GM23338 (cell line): ENCODE data around the gene RPP21. TPM values are rescaled to one million over a fixed set of nuclear protein-coding genes. Genes with fewer than 3 reads are reported as not detected.
A peak's percentile ranks its signal among the peaks of the same experiment; 100 is the strongest.

Experiments used
- ATAC-seq: fragments of 200-7000 bp; cut with Tn5 transposase; 3 replicates; pipeline ENCODE4 v1.9.1; 2020
- DNase-seq: peaks from one replicate; pipeline ENCODE4 v3.0.0-alpha.2; 2015; ENCODE audit warnings: low spot score
- H2AFZ ChIP-seq: fragments of 200-600 bp; sonication (generic); 2 replicates; pipeline ENCODE4 v1.8.0; 2016; ENCODE audit warnings: antibody characterized with exemption, mild to moderate bottlenecking, moderate library complexity
- H3F3A ChIP-seq: fragments of 200-600 bp; sonication (generic); replicated peaks from 2 replicates; pipeline ENCODE4 v1.8.0; 2017; ENCODE audit warnings: antibody characterized with exemption, mixed run types, low read depth
- H3K27ac ChIP-seq: fragments of 200-600 bp; sonication (generic); 2 replicates; pipeline ENCODE4 v1.6.1; 2016; ENCODE audit warnings: low read depth
- H3K27me3 ChIP-seq: fragments of 200-600 bp; sonication (generic); 2 replicates; pipeline ENCODE4 v1.8.0; 2016; ENCODE audit warnings: mild to moderate bottlenecking, mixed run types, moderate library complexity; ENCODE audit not compliant: insufficient read depth
- H3K36me3 ChIP-seq: fragments of 200-600 bp; sonication (generic); 2 replicates; pipeline ENCODE4 v1.8.0; 2016; ENCODE audit warnings: mild to moderate bottlenecking; ENCODE audit not compliant: insufficient read depth
- H3K4me1 ChIP-seq: fragments of 200-600 bp; sonication (generic); 2 replicates; pipeline ENCODE4 v1.8.0; 2016; ENCODE audit warnings: mild to moderate bottlenecking, moderate library complexity; ENCODE audit not compliant: insufficient read depth
- H3K4me2 ChIP-seq: fragments of 200-600 bp; sonication (generic); 2 replicates; pipeline ENCODE4 v1.7.1; 2017; ENCODE audit warnings: mixed run types
- H3K4me3 ChIP-seq: fragments of 200-600 bp; sonication (generic); 2 replicates; pipeline ENCODE4 v1.6.1; 2016; ENCODE audit warnings: mixed run types
- H3K79me2 ChIP-seq: fragments of 200-600 bp; sonication (generic); replicated peaks from 2 replicates; pipeline ENCODE4 v1.8.0; 2017; ENCODE audit warnings: mild to moderate bottlenecking; ENCODE audit not compliant: insufficient read depth
- H3K9me2 ChIP-seq: fragments of 200-600 bp; sonication (generic); 2 replicates; pipeline ENCODE4 v1.8.0; 2017; ENCODE audit not compliant: insufficient read depth
- H4K20me1 ChIP-seq: fragments of 200-600 bp; sonication (generic); replicated peaks from 2 replicates; pipeline ENCODE4 v1.8.0; 2017; ENCODE audit warnings: mild to moderate bottlenecking; ENCODE audit not compliant: insufficient read depth
- H3K27ac Mint-ChIP-seq: 2 replicates; pipeline ENCODE4 v1.8.0; 2020; ENCODE audit warnings: inconsistent platforms, mild to moderate bottlenecking, moderate library complexity, mixed read lengths
- H3K27me3 Mint-ChIP-seq: 3 replicates; pipeline ENCODE4 v1.8.0; 2022; ENCODE audit warnings: low read depth, mild to moderate bottlenecking, moderate library complexity, mixed read lengths, inconsistent platforms; ENCODE audit not compliant: insufficient read depth, poor library complexity
- H3K36me3 Mint-ChIP-seq: 3 replicates; pipeline ENCODE4 v1.8.0; 2021; ENCODE audit warnings: low read depth, mild to moderate bottlenecking, inconsistent platforms, moderate library complexity, mixed read lengths
- H3K4me1 Mint-ChIP-seq: 3 replicates; pipeline ENCODE4 v1.8.0; 2020; ENCODE audit warnings: mild to moderate bottlenecking, inconsistent platforms, mixed read lengths
- H3K4me3 Mint-ChIP-seq: 3 replicates; pipeline ENCODE4 v1.8.0; 2021; ENCODE audit warnings: moderate library complexity, mild to moderate bottlenecking, inconsistent platforms, mixed read lengths
- H3K9me3 Mint-ChIP-seq: 3 replicates; pipeline ENCODE4 v1.8.0; 2020; ENCODE audit warnings: moderate library complexity, mild to moderate bottlenecking, inconsistent platforms, mixed read lengths
- EZH2 ChIP-seq: fragments of 200-600 bp; sonication (generic); IDR thresholded peaks from one replicate; pipeline ENCODE4 v1.8.0; 2017; ENCODE audit warnings: antibody characterized with exemption, mild to moderate bottlenecking, low read depth; ENCODE audit not compliant: unreplicated experiment
- EZH2phosphoT487 ChIP-seq: fragments of 200-600 bp; sonication (generic); IDR thresholded peaks from one replicate; pipeline ENCODE4 v1.8.1; 2018; ENCODE audit warnings: antibody characterized with exemption; ENCODE audit not compliant: unreplicated experiment
- JUNB ChIP-seq: IDR thresholded peaks from one replicate; pipeline ENCODE4 v1.6.1; 2016; ENCODE audit warnings: antibody characterized with exemption; ENCODE audit not compliant: unreplicated experiment
- NANOG ChIP-seq: IDR thresholded peaks from 2 replicates; pipeline ENCODE4 v1.6.1; 2016; ENCODE audit warnings: antibody characterized with exemption, borderline replicate concordance
- STAT1 ChIP-seq: IDR thresholded peaks from one replicate; pipeline ENCODE4 v1.6.1; 2016; ENCODE audit warnings: antibody characterized with exemption; ENCODE audit not compliant: unreplicated experiment
- ZNF114 ChIP-seq: fragments of 250-450 bp; sonication (Bioruptor Pico); IDR thresholded peaks from 2 replicates; pipeline ENCODE4 v1.5.0; 2020; ENCODE audit warnings: mild to moderate bottlenecking, moderate library complexity
- ZNF331 ChIP-seq: fragments of 250-450 bp; sonication (Bioruptor Pico); IDR thresholded peaks from 2 replicates; pipeline ENCODE4 v1.5.0; 2020; ENCODE audit warnings: low read depth, mild to moderate bottlenecking, moderate library complexity
- polyA plus RNA-seq: library from polyadenylated mRNA; unstranded; fragments of >200 nt; fragmentation: Nextera tagmentation; extraction: Ambion mirVana; gene quantifications from 2 replicates; pipeline ENCODE4 v1.2.1, GENCODE V29; 2016
- total RNA-seq: library from RNA; depleted of rRNA; stranded (reverse); fragments of >200 nt; shearing (Covaris generic); gene quantifications from 2 replicates; pipeline ENCODE4 v1.2.3, GENCODE V29; 2014
- TF ChIP-seq, protein P1 (sequence below), 2 experiments: fragments of 200-600 bp in 1 of 2; sonication (generic) in 1 of 2; conservative IDR thresholded peaks; 2 replicates each; pipeline versions ENCODE4 v1.5.1 to v1.6.1; 2016 to 2017; ENCODE audit warnings: antibody characterized with exemption in 2 of 2, low read depth in 2 of 2, mild to moderate bottlenecking in 2 of 2, moderate library complexity in 1 of 2
- TF ChIP-seq, protein P2 (sequence below): IDR thresholded peaks from one replicate; pipeline ENCODE4 v1.6.1; 2018; ENCODE audit warnings: antibody characterized with exemption; ENCODE audit not compliant: unreplicated experiment
- TF ChIP-seq, protein P3 (sequence below): IDR thresholded peaks from 2 replicates; pipeline ENCODE4 v1.6.1; 2016; ENCODE audit warnings: antibody characterized with exemption

The RPP21 gene
- total and polyA plus RNA-seq, 2 experiments from 2014 or later = 63.7 to 161 TPM

DNA sequence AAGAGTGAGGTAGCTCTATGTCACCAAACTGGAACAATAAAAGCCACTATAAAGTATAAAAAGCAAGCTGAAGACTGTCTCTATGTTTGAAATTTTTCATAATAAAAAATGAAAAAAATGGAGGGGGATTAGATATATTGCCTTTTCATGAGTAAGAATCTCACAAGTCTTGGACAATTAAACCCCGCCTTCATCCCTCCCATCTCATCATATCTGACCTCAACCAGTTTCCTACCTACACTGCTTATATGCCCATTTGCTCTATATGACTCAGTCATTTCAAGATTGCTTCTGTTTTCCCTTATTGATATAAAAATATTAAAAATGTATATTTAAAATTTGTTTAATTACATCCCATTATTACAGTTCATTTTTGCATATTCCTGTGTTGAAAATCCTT is 21.1 kb upstream of the RPP21 start:
- Histone ChIP-seq H3K27ac (peak overlapping the region; percentile 96), H4K20me1 (peaks cover 5% of the 10 kb centered on the region)
- peaks cover 62% of the 10 kb centered on the region for H3K4me1 Mint-ChIP-seq

DNA sequence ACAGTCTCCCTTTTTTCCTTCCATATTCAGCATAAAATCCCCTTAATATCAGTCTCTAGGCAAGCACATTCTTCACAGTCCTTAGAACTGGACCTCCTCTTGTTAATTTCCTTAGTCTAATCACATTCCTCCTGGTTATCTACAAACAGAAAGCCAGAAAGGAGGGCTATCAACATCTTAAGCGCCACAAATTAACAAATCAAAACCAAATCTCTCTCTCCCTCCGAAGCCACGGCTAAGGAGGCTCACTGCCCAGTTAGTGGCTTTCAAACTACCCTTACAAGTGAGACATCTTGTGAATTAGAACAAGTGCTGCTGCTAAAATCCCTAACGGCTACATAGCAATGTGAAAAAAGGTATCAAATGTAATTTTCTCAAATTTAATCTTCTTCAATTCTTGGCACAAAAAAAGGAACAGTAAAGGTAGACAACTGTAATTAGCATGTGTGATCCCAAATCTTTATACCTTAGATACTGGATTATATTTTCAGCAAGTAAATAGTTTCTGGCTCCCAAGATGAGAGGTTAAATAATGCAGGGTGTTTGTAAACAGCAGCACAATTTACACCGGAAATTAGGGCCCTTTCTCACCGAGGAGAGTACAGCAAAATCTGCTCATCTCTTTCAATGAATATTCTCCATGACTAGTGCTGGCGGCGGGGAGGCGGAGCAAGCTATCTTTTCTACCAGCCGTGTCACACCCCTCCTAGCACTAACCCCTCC is 19.6 kb upstream of the RPP21 start:
- Histone ChIP-seq H3K79me2 (peaks cover 70% of the 10 kb centered on the region), H3K27ac (peak overlapping the region; percentile 98), H3K27me3 (no peaks in the 10 kb centered on the region), H3K36me3 (peaks cover 10% of the 10 kb centered on the region), H3K4me3 (peak overlapping the region; percentile 61), H3K4me1 (peaks cover 40% of the 10 kb centered on the region), H3K4me2 (peak overlapping the region; percentile 77), H4K20me1 (no peaks in the 10 kb centered on the region; the same call in none of the 2 replicates), H3F3A (no peaks in the 10 kb centered on the region), H3K9me2 (no peaks in the 10 kb centered on the region), H2AFZ (no peak overlapping the region)
- Mint-ChIP-seq H3K4me3 (peak overlapping the region; percentile 90), H3K4me1 (peaks cover 52% of the 10 kb centered on the region), H3K27me3 (peaks cover 15% of the 10 kb centered on the region), H3K36me3 (peaks cover 26% of the 10 kb centered on the region), H3K9me3 (no peaks in the 10 kb centered on the region), H3K27ac (peak overlapping the region; percentile 99)
- TF ChIP-seq, protein P1, sequence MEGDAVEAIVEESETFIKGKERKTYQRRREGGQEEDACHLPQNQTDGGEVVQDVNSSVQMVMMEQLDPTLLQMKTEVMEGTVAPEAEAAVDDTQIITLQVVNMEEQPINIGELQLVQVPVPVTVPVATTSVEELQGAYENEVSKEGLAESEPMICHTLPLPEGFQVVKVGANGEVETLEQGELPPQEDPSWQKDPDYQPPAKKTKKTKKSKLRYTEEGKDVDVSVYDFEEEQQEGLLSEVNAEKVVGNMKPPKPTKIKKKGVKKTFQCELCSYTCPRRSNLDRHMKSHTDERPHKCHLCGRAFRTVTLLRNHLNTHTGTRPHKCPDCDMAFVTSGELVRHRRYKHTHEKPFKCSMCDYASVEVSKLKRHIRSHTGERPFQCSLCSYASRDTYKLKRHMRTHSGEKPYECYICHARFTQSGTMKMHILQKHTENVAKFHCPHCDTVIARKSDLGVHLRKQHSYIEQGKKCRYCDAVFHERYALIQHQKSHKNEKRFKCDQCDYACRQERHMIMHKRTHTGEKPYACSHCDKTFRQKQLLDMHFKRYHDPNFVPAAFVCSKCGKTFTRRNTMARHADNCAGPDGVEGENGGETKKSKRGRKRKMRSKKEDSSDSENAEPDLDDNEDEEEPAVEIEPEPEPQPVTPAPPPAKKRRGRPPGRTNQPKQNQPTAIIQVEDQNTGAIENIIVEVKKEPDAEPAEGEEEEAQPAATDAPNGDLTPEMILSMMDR (conservative IDR thresholded peaks at IDR 0.05; ENCODE audit: low read depth in 2 of 2) = no peak
- TF ChIP-seq EZH2 = no peak
- TF ChIP-seq JUNB = no peak
- TF ChIP-seq, protein P2, sequence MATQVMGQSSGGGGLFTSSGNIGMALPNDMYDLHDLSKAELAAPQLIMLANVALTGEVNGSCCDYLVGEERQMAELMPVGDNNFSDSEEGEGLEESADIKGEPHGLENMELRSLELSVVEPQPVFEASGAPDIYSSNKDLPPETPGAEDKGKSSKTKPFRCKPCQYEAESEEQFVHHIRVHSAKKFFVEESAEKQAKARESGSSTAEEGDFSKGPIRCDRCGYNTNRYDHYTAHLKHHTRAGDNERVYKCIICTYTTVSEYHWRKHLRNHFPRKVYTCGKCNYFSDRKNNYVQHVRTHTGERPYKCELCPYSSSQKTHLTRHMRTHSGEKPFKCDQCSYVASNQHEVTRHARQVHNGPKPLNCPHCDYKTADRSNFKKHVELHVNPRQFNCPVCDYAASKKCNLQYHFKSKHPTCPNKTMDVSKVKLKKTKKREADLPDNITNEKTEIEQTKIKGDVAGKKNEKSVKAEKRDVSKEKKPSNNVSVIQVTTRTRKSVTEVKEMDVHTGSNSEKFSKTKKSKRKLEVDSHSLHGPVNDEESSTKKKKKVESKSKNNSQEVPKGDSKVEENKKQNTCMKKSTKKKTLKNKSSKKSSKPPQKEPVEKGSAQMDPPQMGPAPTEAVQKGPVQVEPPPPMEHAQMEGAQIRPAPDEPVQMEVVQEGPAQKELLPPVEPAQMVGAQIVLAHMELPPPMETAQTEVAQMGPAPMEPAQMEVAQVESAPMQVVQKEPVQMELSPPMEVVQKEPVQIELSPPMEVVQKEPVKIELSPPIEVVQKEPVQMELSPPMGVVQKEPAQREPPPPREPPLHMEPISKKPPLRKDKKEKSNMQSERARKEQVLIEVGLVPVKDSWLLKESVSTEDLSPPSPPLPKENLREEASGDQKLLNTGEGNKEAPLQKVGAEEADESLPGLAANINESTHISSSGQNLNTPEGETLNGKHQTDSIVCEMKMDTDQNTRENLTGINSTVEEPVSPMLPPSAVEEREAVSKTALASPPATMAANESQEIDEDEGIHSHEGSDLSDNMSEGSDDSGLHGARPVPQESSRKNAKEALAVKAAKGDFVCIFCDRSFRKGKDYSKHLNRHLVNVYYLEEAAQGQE = no peak
- no peak for TF ChIP-seq EZH2phosphoT487
- TF ChIP-seq ZNF331 (CRISPR knock-in tag) = no peak
- TF ChIP-seq STAT1 = no peak
- TF ChIP-seq, protein P3, sequence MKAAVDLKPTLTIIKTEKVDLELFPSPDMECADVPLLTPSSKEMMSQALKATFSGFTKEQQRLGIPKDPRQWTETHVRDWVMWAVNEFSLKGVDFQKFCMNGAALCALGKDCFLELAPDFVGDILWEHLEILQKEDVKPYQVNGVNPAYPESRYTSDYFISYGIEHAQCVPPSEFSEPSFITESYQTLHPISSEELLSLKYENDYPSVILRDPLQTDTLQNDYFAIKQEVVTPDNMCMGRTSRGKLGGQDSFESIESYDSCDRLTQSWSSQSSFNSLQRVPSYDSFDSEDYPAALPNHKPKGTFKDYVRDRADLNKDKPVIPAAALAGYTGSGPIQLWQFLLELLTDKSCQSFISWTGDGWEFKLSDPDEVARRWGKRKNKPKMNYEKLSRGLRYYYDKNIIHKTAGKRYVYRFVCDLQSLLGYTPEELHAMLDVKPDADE = no peak
- no peak for TF ChIP-seq NANOG
- TF ChIP-seq ZNF114 = no peak
- DNase-seq (peak; percentile 95), ATAC-seq (no peak)

More for the DNA sequence above, 21.1 kb upstream of the RPP21 start:
- H3K9me2 ChIP-seq = no peaks in the 10 kb centered on the region
- Mint-ChIP-seq H3K27ac (no peak overlapping the region), H3K36me3 (peaks cover 19% of the 10 kb centered on the region), H3K27me3 (peaks cover 18% of the 10 kb centered on the region), H3K9me3 (no peaks in the 10 kb centered on the region), H3K4me3 (no peak overlapping the region; the same call in 2 of the 3 replicates)
- peaks cover 52% of the 10 kb centered on the region for H3K4me1 ChIP-seq
- TF ChIP-seq EZH2 (no peak), JUNB (no peak), STAT1 (no peak)
- H2AFZ ChIP-seq = no peak overlapping the region
- ATAC-seq = no peak
- H3F3A ChIP-seq = no peaks in the 10 kb centered on the region
- no peaks in the 10 kb centered on the region for H3K36me3 ChIP-seq
- peak overlapping the region; percentile 77 for H3K4me2 ChIP-seq
- H3K4me3 ChIP-seq = peak overlapping the region; percentile 61
- peaks cover 84% of the 10 kb centered on the region for H3K79me2 ChIP-seq
- H3K27me3 ChIP-seq = no peaks in the 10 kb centered on the region
- DNase-seq = no peak
